ENCODE data around the gene CBARP.

Gene CBARP

GRCh38 chr19:1238369-1239303 is 831 bp upstream of the CBARP start:
- no peak for FAIRE-seq

GRCh38 chr19:1237027-1237659 is 662 bp downstream of the CBARP start:
- FAIRE-seq, result no peak

- no peak for FAIRE-seq
These were observed 1.2 kb downstream of the CBARP start for GRCh38 chr19:1236576-1236975.

GRCh38 chr19:1235625-1236538 is 1.9 kb downstream of the CBARP start:
- no peak for FAIRE-seq

GRCh38 chr19:1234955-1235380 is 2.8 kb downstream of the CBARP start:
- FAIRE-seq, result no peak

- FAIRE-seq, result no peak
These were observed 3.5 kb downstream of the CBARP start for GRCh38 chr19:1234051-1234954.

GRCh38 chr19:1233115-1233667 is 4.6 kb downstream of the CBARP start:
- FAIRE-seq, result no peak

GRCh38 chr19:1232652-1233072 is 5.1 kb downstream of the CBARP start:
- no peak for FAIRE-seq

GRCh38 chr19:1231729-1232637 is 5.8 kb downstream of the CBARP start:
- FAIRE-seq, result no peak

- no peak for FAIRE-seq
These were observed 6.9 kb downstream of the CBARP start for GRCh38 chr19:1230783-1231489.

- no peak for FAIRE-seq
These were observed 7.7 kb downstream of the CBARP start for GRCh38 chr19:1229924-1230782.

- no peak for FAIRE-seq
These were observed 8.5 kb downstream of the CBARP start for GRCh38 chr19:1229056-1229923.

- no peak for FAIRE-seq
These were observed 9.4 kb downstream of the CBARP start for GRCh38 chr19:1228161-1228957.

GRCh38 chr19:1227304-1228054 is 10.3 kb downstream of the CBARP start:
- FAIRE-seq, result no peak

GRCh38 chr19:1226522-1227303 is 11.1 kb downstream of the CBARP start:
- no peak for FAIRE-seq

Measured in endometrium (tissue), 2 donors.